SIG-M5 (cell line): ENCODE measurements around the gene PDYN.

Experiments
- DNase-seq: peaks from one replicate; lab custom pipeline; 2025; lab: John Stamatoyannopoulos, UW

Gene PDYN

GRCh38 chr20:1934721-1935573 lies 58.9 kb downstream of the PDYN start:
- no peak for DNase-seq

- DNase-seq: no peak
These were observed 59.7 kb downstream of the PDYN start for GRCh38 chr20:1934156-1934555.

- no peak for DNase-seq
These were observed 60.4 kb downstream of the PDYN start for GRCh38 chr20:1933465-1933870.

GRCh38 chr20:1932971-1933370 lies 60.9 kb downstream of the PDYN start:
- DNase-seq: no peak

- DNase-seq: no peak
These were observed 62.0 kb downstream of the PDYN start for GRCh38 chr20:1931830-1932229.

GRCh38 chr20:1930165-1930564 lies 63.7 kb downstream of the PDYN start:
- no peak for DNase-seq

- DNase-seq: no peak
These were observed 64.4 kb downstream of the PDYN start for GRCh38 chr20:1929460-1929859.

- DNase-seq: no peak
These were observed 65.1 kb downstream of the PDYN start for GRCh38 chr20:1928782-1929181.
